GM12878 (cell line): Measurements from ENCODE around the gene TUBA4B. TPM values are rescaled to one million over a fixed set of nuclear protein-coding genes. Genes with fewer than 3 reads are reported as not detected.

Source experiments
- ASH2L ChIP-seq: fragments of 300-600, 200-600 bp; sonication (generic); IDR thresholded peaks from 2 replicates; pipeline ENCODE4 v1.6.1; 2017; ENCODE audit warnings: low read depth, mild to moderate bottlenecking, borderline replicate concordance
- BCL11A ChIP-seq: IDR thresholded peaks from 2 replicates; pipeline ENCODE4 v1.6.1; 2011; ENCODE audit warnings: low read depth, low read length
- CEBPB ChIP-seq, 2 experiments: fragments of 150-350 bp in 1 of 2; IDR thresholded peaks; 2 replicates each; pipeline ENCODE4 v1.6.1; 2012 to 2014; ENCODE audit warnings: low read depth in 2 of 2, low read length in 2 of 2, borderline replicate concordance in 1 of 2, inconsistent platforms in 1 of 2
- CUX1 ChIP-seq: IDR thresholded peaks from 2 replicates; pipeline ENCODE4 v1.6.1; 2012; ENCODE audit warnings: improper control_type of control experiment, low read depth, low read length; ENCODE audit not compliant: insufficient replicate concordance
- E2F8 ChIP-seq: fragments of 450-650 bp; IDR thresholded peaks from 2 replicates; pipeline ENCODE4 v1.6.1; 2018; ENCODE audit warnings: mild to moderate bottlenecking, low read depth, moderate library complexity; ENCODE audit not compliant: partially characterized antibody
- IKZF2 ChIP-seq, 2 experiments: fragments of 450-650 bp; IDR thresholded peaks; 2 replicates each; pipeline ENCODE4 v1.6.1; 2017; ENCODE audit warnings: mild to moderate bottlenecking in 2 of 2, moderate library complexity in 2 of 2
- JUNB ChIP-seq: IDR thresholded peaks from 2 replicates; pipeline ENCODE4 v1.6.1; 2016; ENCODE audit warnings: antibody characterized with exemption, mild to moderate bottlenecking
- KAT2A ChIP-seq: conservative IDR thresholded peaks from 2 replicates; pipeline ENCODE4 v1.6.1; 2011; ENCODE audit warnings: low read depth, low read length; ENCODE audit not compliant: control insufficient read depth
- KDM1A ChIP-seq: fragments of 200-600 bp; sonication (generic); IDR thresholded peaks from 2 replicates; pipeline ENCODE4 v1.6.1; 2016; ENCODE audit warnings: borderline replicate concordance
- MAX ChIP-seq: IDR thresholded peaks from 2 replicates; pipeline ENCODE4 v1.6.1; 2012; ENCODE audit warnings: low read depth, low read length, improper control_type of control experiment
- MYB ChIP-seq: fragments of 150-350 bp; IDR thresholded peaks from 2 replicates; pipeline ENCODE4 v1.6.1; 2014; ENCODE audit warnings: mild to moderate bottlenecking, low read depth, low read length, borderline replicate concordance
- PAX5 ChIP-seq: IDR thresholded peaks from 2 replicates; pipeline ENCODE4 v1.6.1; 2011; ENCODE audit warnings: low read depth, low read length, borderline replicate concordance
- PML ChIP-seq: IDR thresholded peaks from 2 replicates; pipeline ENCODE4 v1.6.1; 2012; ENCODE audit warnings: low read length, inconsistent platforms
- RUNX3 ChIP-seq: IDR thresholded peaks from 2 replicates; pipeline ENCODE4 v1.6.1; 2012; ENCODE audit warnings: low read length, inconsistent platforms
- SIX5 ChIP-seq: IDR thresholded peaks from 2 replicates; pipeline ENCODE4 v1.6.1; 2011; ENCODE audit warnings: mild to moderate bottlenecking, low read depth, low read length, moderate library complexity; ENCODE audit not compliant: severe bottlenecking
- SMAD1 ChIP-seq: fragments of 450-650 bp; IDR thresholded peaks from 2 replicates; pipeline ENCODE4 v1.6.1; 2018; ENCODE audit warnings: mild to moderate bottlenecking, low read depth; ENCODE audit not compliant: partially characterized antibody
- STAT3 ChIP-seq: IDR thresholded peaks from 2 replicates; pipeline ENCODE4 v1.6.1; 2011; ENCODE audit warnings: low read depth, low read length, improper control_type of control experiment
- TARDBP ChIP-seq: IDR thresholded peaks from 2 replicates; pipeline ENCODE4 v1.6.1; 2016; ENCODE audit warnings: borderline replicate concordance
- WRNIP1 ChIP-seq: IDR thresholded peaks from 2 replicates; pipeline ENCODE4 v1.6.1; 2011; ENCODE audit warnings: low read depth, low read length, improper control_type of control experiment, borderline replicate concordance
- ZBTB33 ChIP-seq: fragments of 450-650 bp; IDR thresholded peaks from 2 replicates; pipeline ENCODE4 v1.6.1; 2017; ENCODE audit warnings: mild to moderate bottlenecking
- polyA plus RNA-seq, 11 experiments: library from polyadenylated mRNA; depleted of rRNA in 4 of 11; unstranded in 6 of 11; stranded (reverse) in 5 of 11; fragments of >200 nt; fragmentation: Nextera tagmentation in 4 of 11; fragmentation: Illumina TruSeq in 1 of 11; extraction: Ambion mirVana in 4 of 11; extraction: Trizol in 1 of 11; gene quantifications; 1 replicate in 1 of 11; 2 replicates in 10 of 11; pipeline versions ENCODE4 v1.2.1 to v1.2.3, GENCODE V29; 2011 to 2016; ENCODE audit warnings: inconsistent platforms in 2 of 11, missing spikeins in 2 of 11, low read depth in 1 of 11
- total RNA-seq, 4 experiments: library from RNA; depleted of rRNA in 3 of 4; stranded (reverse); fragments of >200 nt in 3 of 4; fragmentation: Illumina TruSeq in 1 of 4; extraction: Trizol in 1 of 4; gene quantifications; 2 replicates each; pipeline versions ENCODE4 v1.2.1 to v1.2.3, GENCODE V29; 2013 to 2021

The TUBA4B gene
- total and polyA plus RNA-seq, 10 of the 15 experiments (the other 5 are each of a cell fraction or from before 2014, with no cell fraction given) = 0.07 TPM; not detected in 9

GRCh38 chr2:219252900-219253752, at the start of gene TUBA4B (continued):
- no peak for TF ChIP-seq CUX1
- TF ChIP-seq E2F8 = no peak
- TF ChIP-seq ASH2L = no peak
- no peak for TF ChIP-seq JUNB
- TF ChIP-seq MYB = no peak
- TF ChIP-seq IKZF2 (IDR thresholded peaks at IDR 0.05) = peak; percentile 75 to 83
- TF ChIP-seq SIX5 = no peak
- no peak for TF ChIP-seq CEBPB (IDR thresholded peaks at IDR 0.05; ENCODE audit: borderline replicate concordance in 1 of 2, low read depth in 2 of 2, low read length in 2 of 2)
- TF ChIP-seq WRNIP1 = no peak
- peak; percentile 87 for TF ChIP-seq RUNX3
- no peak for TF ChIP-seq STAT3
- no peak for TF ChIP-seq SMAD1
- no peak for TF ChIP-seq PAX5
- no peak for TF ChIP-seq ZBTB33
- TF ChIP-seq MAX = peak; percentile 48
- no peak for TF ChIP-seq TARDBP
- no peak for TF ChIP-seq KDM1A
- TF ChIP-seq BCL11A = peak; percentile 15; the same call in 1 of the 2 replicates
- TF ChIP-seq PML = no peak
- no peak for TF ChIP-seq KAT2A
